ENCODE results near the gene FAM241B.
A peak's percentile ranks its signal among the peaks of the same experiment; 100 is the strongest.

FAM241B gene

GRCh38 chr10:69634759-69635425 is 4.8 kb downstream of the FAM241B start:
- DNase-seq = no peak

GRCh38 chr10:69635428-69636272 is 5.6 kb downstream of the FAM241B start:
- no peak for DNase-seq

GRCh38 chr10:69636273-69636575 is 6.2 kb downstream of the FAM241B start:
- no peak for DNase-seq

- no peak for DNase-seq
Measured at GRCh38 chr10:69636626-69637605, 6.9 kb downstream of the FAM241B start.

GRCh38 chr10:69638642-69639041 is 8.6 kb downstream of the FAM241B start:
- no peak for DNase-seq

- peak; percentile 8 for DNase-seq
Measured at GRCh38 chr10:69639291-69640195, 9.5 kb downstream of the FAM241B start.

GRCh38 chr10:69640196-69640980 is 10.3 kb downstream of the FAM241B start:
- DNase-seq = no peak

GRCh38 chr10:69641261-69641980 is 11.4 kb downstream of the FAM241B start:
- DNase-seq = no peak

- DNase-seq = no peak
Measured at GRCh38 chr10:69642747-69643146, 12.7 kb downstream of the FAM241B start.

GRCh38 chr10:69643779-69644657 is 14.0 kb downstream of the FAM241B start:
- no peak for DNase-seq

GRCh38 chr10:69644658-69645295 is 14.7 kb downstream of the FAM241B start:
- peak; percentile 22 for DNase-seq

GRCh38 chr10:69645296-69646184 is 15.5 kb downstream of the FAM241B start:
- no peak for DNase-seq

- DNase-seq = peak; percentile 13
Measured at GRCh38 chr10:69646185-69647060, 16.4 kb downstream of the FAM241B start.

- no peak for DNase-seq
Measured at GRCh38 chr10:69647126-69647525, 17.1 kb downstream of the FAM241B start.

GRCh38 chr10:69647819-69648218 is 17.8 kb downstream of the FAM241B start:
- no peak for DNase-seq

GRCh38 chr10:69648461-69648860 is 18.4 kb downstream of the FAM241B start:
- DNase-seq = no peak
